HG02870 (cell line): ENCODE measurements around the gene IFNA14.
"Not testable (repeated sequence)": the region's sequence is repeated elsewhere in the genome, so short reads cannot be mapped to it uniquely, and the experiment has no call there.

Source experiments
- ATAC-seq: cut with Tn5 transposase; IDR thresholded peaks from one replicate; pipeline ENCODE4 v1.9.1; 2021; ENCODE audit warnings: mild to moderate bottlenecking, moderate library complexity; ENCODE audit not compliant: unreplicated experiment

Gene IFNA14

DNA sequence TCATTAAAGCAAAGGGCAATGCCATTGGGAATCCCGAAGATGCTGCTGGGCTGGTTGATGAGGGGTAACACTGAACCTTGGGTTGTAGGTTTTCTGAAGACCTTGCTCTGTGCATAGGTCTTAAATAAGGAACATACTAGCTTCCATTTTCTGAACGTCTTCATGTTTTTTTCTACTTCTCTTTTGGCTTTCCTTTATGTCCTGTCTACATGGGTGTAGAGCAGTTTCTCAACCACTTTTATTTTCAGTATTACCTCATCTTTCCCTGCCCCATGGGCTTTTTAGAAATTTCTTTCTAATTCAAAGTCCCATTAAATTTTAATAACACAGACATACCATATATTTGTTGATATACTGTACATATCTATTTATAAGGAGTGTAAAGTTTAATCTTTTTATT is at the start of gene IFNA14:
IFNA14 (minus strand) TSS at position 95 of the 400 bp plus-strand sequence; CDS start at position 25, 70 bp downstream.
- ATAC-seq = no peak

DNA sequence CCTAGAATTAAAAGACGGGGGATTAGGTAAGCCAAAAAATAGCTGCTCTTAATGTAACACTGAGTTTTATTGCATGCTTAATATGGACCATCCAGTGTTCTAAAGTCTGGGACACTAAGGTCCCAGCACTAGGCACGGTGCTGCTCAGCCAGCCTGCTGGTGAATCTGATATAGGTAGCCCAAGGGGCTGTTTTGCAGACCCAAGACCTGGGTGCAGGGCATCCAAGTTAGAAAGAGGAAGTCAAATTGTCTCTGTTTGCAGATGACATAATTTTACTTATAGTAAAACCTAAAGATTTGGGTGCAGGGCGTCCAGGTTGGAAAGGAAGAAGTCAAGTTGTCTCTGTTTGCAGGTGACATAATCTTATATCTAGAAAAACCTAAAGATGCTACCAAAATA is 47.5 kb upstream of the IFNA14 start:
- no peak for ATAC-seq

DNA sequence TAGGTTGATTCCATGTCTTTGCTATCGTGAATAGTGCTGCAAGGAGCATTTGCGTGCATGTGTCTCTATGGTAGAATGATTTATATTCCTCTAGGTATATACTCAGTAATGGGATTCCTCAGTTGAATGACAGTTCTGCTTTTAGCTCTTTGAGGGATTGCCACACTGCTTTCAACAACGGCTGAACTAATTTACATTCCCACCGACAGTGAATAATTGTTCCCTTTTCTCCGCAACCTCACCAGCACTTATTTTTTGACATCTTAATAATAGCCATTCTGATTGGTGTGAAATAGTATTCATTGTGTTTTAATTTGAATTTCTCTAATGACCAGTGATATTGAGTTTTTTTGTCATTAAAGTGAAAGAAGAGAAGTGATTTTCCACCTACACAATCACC is 46.9 kb upstream of the IFNA14 start:
- ATAC-seq = no peak

DNA sequence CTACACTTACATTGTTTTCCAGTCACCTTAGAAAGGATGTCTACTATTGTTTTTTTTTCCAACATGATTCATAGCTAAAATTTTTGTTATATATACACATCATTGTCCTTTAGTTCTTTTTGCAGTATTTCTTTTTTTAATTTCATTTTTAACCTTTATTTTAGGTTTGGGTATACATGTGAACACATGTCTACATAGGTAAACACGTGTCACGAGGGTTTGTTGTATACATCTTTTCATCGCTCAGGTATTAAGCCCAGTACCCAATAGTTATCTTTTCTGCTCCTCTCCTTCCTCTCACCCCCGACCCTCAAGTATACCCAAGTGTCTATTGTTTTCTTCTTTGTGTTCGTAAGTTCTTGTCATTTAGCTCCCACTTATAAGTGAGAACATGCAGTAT is 46.3 kb upstream of the IFNA14 start:
- no peak for ATAC-seq

DNA sequence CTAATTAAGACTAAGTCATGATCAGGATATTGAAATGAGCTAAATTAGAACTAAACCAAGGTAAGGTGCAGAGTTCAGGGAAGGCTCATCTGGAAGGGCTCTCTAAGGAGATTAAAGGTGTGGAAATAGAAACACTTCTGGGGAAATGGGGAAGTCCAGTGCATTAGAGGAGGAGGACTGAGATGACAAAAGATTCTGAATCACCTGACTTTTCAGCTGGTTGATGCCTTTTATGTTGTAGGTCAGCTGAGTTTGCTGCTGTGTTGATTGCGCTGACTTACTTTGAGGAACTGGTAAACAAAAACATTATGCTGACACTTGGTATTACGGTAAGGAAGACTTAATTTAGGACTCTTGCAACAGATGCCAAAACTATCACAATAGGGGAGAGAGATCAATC is 41.5 kb upstream of the IFNA14 start:
- no peak for ATAC-seq

DNA sequence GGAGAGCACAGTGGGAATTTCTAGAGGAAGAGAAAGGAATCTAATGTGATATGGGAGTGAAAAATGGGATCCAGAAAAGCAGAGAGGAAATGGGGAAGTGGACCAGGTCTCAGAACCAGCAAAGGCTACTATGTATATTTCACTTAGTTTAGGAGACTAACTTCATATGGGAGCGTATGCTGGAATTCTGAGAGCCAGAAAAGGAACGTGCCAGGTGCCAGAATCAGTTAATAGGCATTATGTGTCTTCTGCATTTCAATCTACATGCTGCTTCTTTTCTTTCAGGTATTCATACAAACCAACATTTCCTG is 28.5 kb upstream of the IFNA14 start:
- no peak for ATAC-seq

DNA sequence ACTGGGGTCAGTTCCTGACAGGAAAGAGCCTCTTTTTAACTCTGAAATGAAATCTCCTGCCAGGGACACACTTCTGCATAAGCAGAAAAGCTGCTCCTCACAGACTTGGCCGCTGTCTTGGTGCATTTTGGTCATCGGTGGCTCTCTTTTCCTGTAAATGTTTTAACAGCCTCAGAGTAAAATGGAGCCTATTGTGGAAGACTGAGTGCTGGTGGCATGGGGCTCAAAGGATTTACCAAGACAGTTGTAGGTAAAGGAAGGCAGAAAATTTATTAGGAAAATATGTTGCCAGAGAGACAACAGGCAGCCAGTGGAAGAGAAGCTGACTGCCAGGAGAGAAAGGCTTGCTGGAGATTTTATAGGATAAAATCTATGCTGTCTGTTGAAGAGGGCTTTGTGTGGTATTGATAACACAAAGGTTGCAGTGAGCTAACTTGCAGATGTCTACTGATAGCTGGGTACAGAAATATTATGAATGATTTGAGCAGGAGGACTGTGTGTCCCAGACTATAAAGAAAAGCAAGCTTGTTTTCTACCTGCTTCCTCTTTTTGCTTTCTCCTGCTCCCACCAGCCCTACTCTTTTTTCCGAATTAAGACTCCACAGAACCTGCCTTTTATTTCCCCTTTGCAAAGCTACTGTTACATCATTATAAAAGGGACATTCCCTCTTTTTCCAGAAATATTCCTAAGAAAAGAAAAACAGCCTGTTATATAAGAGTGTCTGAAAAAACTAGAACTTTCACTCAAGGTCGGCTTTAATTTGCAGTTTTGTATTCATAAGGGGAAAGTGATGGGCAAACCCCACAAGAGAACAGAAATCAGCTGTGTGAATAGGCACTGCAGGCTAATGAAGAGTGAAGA is 27.9 kb upstream of the IFNA14 start:
- peak; percentile 76 for ATAC-seq

DNA sequence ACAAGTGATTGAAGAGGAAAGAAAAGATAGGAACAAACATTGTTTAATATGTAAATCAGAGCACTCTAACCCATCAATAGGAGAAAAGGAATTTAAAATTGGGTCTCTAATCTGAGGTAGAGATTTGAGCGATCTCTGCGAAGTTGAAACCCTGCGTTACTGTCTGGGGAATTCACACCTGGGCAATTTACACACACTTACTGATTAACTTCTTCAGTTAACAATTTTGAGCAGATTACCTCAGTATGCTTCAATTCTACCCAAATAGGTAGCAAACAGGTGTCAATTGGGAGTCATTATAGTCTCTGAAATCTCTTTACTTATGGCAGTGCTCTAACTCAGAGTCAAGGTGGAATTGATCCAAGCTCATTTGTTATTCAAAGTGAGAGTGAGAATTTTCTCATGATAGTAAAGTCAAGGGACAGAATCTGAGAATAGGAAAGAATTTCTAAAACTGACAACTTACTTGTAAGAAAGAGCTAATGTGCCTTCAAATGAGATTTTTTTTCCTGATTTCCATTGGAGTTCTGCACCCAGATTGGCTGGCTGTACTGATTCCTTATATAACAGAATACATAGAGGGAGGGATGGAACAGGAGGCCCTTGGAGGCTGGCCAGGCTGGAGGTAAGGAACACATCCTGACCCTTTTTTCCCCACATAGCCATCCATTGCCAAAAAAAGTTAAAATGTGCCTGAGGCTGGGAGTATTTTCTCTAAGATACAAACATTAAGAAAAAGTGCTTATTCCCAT is 27.1 kb upstream of the IFNA14 start:
- no peak for ATAC-seq

DNA sequence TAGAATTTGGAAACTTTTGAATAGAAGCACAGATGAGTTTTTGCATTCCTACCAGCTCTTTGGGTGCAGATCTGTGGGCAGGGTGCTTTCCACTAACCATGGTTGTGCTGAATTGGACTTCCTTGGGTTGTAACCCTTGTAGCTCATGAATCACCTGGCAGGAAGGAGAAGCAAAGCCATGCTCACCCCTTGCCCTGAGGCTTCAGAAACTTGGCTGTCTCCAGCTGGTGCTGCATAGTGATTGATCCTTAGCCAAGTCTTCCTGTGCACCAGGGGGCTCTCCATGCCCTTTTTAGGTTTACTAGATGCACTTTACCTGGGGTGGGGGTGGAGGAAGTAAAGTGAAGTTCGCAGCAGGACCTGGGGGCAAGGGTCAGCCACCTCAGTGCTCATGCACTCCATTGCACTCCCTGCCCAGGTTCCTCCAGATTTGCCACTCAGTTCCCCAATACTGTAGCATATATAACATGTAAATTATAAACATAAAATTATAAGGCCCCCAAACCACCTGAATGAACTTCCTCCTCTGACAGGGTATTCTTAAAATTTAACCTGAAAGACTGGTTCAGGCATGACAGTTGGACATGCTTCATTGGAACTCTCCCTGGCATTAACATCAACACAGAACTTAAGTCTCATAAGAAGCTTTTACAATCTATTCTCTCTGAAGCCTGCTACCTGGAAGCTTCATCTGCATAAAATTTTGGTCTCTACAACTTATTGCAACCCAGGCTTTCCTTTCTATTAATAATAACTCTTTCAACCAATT is 25.8 kb upstream of the IFNA14 start:
- no peak for ATAC-seq

DNA sequence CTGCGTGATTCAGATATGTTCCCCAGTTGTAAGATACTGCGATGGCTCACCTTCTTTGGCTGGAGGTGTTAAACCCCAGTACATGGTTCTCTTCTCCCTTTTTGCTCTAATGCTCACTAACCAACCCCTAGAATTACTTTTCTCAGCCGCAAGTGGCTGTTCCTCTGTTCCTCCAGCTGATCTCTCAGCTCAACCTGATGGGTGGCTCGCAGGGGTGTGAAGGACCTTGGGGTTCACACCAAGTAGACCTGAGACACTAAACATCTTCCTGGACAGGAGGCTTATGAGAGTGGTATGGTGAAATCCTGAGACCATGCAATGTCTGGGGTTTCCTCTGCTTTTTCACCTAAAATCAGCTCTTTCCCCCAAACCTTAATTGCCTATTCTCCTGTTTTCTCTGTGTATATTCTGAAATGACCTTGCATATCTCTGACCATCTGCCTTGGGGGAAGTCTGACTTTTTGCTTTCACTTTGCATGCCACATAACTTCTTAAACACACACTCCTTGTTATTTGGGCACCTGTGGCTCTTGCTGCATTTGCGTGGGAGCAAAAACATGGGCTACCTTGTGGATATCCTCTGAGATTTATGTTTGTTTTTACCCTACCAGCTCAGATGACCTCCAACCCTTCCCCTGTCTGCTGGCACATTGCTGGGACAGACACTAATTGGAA is 15.9 kb upstream of the IFNA14 start:
- no peak for ATAC-seq

DNA sequence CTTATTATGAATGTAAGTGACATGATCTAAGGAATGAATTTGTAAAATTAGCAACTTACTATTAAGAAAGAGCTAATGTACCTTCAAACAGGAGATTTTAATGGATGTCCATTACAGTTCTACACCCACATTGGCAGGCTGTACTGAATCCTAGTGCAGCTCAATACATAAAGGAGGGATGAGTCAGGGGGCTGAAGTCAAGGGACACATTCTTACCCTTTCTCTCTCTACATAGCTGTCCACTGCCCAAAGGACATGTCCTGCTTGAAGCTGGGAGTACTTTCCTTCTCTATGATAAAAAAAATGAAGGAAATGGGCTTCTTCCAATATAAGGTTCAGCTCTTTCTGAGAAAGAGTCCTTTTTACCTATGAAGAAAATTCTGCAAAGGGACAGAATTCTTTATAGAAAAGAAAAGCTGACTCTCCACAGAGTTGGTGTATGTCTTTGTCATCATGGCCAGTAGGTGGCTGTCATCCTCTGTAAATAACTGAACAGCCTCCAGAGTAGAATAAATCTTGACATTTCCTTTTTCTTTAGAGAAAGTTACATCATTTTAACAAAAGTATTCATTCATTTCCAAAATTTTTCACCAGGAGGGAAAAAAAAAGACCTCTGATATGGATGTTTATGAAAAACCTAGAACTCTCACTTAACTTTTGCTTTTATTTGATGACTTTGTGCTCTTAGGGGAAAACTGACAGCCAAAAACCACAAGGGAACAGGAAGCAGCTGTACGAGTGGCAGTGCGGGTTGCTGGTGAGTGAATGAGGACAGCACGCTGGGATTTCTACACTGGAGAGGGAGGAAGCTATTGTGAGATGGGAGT is 13.1 kb upstream of the IFNA14 start:
- ATAC-seq = peak; percentile 76

DNA sequence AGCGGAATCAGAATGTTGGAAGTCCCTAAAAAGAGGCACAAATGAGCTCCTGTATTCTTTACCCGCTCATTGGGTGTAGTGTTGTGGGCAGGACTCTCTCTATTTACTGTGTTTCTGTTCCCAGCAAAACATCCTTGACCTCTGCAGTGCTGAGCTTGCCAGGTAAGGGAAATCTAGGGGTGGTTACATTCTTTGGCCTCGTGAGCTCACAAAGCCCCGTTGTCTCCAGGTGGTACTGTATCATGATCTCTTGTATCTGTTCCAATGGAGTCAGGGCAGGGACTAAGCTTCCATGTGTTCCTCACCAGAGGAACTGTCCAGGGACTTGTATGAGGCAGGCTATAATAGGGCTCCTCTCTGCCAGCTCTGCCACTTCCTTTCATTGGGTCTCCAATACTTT is 11.8 kb upstream of the IFNA14 start:
- no peak for ATAC-seq

DNA sequence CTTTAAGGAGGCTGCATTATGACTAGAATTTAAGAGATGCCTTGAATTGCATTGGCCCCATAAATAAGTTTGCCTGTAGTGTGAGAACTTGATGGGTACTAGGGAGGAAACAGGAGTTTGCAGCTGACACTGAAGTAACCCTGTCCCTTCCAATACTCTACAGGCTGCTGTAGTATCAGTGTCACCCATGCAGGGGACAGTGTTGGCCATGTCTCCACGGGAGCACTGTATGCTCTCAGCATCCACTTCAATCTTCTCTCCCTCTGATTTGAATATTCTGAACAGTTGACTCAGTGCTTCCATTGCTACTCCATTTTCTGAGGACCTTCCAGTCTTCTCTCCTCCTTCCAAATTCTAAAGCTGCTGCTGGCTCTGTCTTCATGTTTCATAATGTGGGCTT is 11.4 kb upstream of the IFNA14 start:
- ATAC-seq = no peak

DNA sequence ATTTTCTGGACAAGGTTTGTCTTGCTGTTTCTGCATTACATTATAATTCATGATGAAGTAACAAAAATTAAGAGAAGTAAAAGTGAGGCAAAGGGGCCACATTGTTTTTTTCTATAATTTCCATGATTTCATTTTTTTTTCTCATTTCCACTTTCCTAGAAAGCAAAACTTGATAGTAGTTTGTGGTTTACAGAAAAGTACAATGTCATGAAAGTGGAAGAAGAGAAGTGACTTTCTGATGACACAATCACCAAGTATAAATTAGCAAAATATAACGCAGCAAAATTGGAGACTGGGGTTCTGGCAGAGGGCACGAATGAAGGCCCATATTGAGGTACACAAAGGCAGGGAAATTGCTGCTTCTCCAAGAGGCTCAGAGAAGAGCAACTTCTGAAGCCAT is 5.0 kb upstream of the IFNA14 start:
- no peak for ATAC-seq

DNA sequence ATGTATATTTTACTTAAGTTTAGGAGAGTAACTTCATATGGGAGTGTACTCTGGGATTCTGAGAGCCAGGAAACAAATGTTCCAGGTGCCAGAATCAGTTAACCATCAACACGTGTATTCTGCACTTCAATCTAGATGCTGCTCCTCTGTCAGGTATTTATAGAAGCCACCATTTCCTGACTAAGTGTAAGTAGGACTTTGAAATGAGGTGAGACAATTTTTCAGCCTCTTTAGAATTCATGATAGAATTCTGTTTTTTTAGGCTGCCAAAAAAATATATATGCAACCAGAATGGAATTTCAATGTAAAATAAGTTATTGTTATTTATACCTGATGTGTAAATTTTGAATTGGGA is 3.5 kb downstream of the IFNA14 start:
- not testable (repeated sequence) for ATAC-seq

DNA sequence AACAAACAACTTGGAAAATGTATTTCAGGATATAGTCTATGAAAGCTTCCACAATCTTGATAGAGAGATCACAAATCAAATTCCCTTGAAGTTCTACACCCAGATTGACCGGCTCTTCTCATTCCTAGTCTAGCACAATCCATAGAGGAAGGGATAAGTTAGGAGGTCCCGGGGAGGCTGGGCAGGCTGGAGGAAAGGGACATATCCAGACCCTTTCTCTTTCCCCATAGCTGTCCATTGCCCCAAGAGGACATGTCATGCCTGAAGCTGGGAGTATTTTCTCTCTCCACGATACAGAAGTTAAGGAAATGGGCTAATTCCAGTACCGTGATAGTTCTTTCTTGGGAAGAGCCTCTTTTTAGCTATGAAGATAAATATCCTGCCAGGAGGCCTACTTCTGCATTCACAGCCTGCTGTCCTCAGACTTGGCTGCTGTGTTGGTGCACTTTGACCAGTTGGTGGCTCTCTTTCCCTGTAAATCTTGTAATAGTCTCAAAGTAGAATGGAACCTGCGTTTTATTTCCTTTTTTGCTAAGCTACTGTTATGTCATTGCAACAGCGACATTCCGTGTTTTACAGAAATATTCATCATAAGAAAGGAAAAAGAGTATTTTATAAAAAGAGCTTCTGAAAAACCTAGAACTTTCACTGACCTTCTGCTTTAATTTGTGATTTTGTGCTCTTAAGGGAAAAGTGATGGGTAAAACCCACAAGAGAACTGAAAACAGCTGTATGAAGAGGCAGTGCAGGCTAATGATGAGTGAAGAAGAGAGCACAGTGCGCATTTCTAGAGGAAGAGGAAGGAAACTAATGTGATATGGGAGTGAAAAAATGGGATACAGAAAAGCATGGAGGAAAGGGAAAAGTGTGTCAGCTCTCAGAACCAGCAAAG is 4.1 kb downstream of the IFNA14 start:
- peak; percentile 83 for ATAC-seq

DNA sequence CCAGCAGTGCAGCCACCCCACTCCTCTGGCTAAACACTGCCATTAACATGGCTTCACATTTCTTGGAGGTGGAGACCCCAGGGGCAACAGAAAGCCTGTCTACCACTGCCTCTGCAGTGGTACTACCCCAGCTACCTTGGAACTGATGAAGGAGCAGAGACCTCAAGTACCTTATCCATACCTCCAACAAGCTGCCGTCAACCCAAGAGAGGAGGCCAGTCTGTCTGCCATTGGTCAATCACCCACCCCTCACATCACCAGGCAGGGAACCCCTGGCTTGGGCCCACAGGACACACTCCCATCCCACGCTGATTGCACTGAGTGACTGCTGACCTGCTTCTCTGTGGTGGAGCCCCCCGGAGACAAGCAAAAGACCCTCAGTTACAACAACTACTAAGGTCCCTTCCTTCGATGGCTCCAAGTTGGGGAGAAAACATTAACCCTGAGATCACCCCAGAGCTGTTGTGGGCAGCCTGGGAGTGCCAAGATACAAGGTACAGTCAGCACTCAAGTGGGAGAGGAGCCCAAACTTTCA is 5.6 kb downstream of the IFNA14 start:
- no peak for ATAC-seq

DNA sequence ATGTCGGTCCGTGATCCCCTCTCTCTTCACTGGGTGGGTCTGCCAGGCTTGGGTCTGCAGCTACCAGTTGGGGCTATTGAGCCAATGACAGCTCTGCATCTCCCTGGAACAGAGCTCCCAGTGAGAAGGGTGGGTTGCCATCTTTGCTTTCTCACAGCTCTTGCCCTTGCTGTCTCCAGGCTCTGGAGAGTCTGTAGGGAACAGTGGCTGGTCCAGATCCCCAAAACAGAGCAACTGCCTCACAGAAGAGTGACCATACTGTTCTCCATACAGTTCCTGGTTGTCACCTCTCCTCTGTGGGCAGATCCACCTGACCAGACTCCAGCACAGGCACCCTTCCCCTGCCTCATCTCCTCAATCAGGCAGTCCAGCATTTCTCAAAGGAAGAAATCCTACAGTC is 6.5 kb downstream of the IFNA14 start:
- ATAC-seq = no peak

DNA sequence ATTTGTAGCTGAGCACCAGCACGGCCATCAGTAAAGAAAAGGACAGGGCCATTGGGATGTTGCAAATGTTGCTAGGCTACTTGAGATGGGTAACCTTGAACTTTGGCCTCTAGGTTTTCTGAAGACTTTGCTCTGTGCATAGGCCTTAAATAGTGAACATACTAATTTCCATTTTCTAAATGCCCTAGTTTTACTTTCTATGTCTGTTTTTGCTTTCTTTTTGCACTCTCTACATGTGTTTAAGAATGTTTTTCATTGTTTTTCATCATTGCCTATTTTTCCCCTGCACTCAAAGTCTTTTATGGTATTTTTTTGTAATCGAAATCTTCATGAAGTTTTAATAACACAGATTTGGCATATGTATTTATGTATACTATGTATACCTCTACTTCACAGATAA is 11.7 kb downstream of the IFNA14 start, which contains the start of gene IFNA17:
IFNA17 (minus strand) TSS at position 101 of the 400 bp plus-strand sequence; CDS start at position 52, 49 bp downstream.
- ATAC-seq = no peak
